Skeletal muscle cell (primary cell): ENCODE data around the gene PPFIA1.

Source experiments
- DNase-seq: peaks from one replicate; pipeline ENCODE4 v3.0.0-alpha.2; 2010; ENCODE audit warnings: low read depth
- H3K4me3 ChIP-seq: 2 replicates; pipeline ENCODE4 v1.5.1; 2011; ENCODE audit warnings: low read depth, mild to moderate bottlenecking, control low read depth, low read length, moderate library complexity

Gene PPFIA1

DNA sequence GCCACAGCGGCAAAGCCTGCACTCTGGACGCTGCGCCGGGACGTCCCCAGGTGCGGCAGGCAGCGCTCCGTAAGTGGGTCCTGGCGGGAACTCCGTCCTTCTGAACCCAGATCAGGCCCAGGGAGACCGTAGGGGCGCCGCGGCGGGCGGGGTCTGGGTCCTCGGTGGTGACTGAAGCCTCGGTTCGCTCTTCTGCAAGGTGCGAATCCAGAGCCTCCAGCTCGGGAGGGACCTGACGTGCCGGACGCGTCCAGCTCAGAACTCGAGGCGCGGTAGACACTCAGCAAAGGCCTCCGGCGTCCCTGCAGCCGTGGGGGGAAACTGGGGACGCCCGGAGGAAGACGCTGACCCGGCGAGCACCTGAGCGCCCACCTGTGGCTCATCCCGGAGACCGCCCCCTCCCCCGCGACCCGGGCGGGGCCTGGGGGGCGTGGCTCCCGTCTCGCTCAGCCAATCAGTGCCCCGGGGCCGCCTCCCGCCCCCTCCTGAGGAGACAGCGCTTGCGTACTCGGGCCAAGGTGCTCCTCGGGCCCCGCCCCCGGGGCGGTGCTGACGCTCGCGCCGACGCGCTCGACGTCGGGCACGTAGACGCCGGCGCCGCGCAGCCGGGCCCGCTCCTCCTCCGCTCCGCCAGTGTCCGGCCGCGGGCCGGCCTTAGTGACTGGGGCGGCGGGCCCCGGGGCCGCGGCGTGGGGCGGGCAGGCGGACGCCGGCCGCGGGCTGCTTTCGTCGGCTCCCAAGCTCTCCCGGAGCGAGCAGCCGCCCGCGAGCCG is at the start of gene PPFIA1:
PPFIA1 (plus strand) TSS at position 587 of the 773 bp plus-strand sequence. CDS start 1,483 bp downstream, outside the sequence.
- DNase-seq: peak; percentile 73
- peak within 1 kb of the TSS; percentile 94 for H3K4me3 ChIP-seq

DNA sequence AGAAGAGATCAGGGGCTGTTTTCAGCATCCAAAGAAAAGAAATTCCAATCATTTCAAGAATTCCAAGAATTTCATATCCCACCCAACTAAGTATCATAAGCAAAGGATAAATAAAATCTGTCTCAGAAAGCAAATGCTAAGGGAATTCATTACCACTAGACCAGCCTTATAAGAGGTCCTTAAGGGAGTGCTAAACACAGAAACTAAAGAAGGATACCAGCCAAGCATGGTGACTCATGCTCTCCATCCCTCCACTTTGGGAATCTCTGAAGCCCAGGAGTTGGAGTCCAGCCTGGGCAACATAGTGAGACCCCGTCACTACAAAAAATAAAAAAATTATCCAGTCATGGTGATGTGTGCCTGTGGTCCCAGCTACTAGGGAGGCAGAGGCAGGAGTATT is 49.6 kb upstream of the PPFIA1 start:
- no peak overlapping the region for H3K4me3 ChIP-seq
- no peak for DNase-seq

DNA sequence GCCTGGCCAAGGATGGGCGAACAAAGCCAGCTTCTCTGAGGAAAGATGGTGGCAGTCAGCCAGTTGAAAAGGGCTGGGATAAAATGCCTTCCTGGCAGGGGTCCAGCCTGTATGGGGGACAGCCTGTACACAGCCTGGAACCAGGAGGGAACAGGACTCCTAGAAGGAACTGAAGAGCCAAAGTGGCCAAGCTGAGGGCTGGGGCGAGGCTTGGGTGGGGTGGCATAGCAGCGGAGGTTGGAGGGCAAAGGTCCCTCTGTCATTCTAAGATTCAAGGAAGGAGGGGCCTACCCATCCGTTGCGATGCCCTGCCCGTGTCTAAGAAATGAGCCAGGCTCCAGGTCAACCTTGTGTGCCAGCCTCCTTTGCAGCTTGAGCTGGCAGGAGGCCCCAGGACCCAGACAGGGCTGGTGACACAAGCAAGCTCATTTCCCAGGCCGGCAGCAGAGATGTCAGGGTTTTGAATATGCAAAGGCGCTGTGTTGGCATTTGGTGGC is 44.8 kb upstream of the PPFIA1 start:
- no peak for DNase-seq
- H3K4me3 ChIP-seq: no peak overlapping the region

DNA sequence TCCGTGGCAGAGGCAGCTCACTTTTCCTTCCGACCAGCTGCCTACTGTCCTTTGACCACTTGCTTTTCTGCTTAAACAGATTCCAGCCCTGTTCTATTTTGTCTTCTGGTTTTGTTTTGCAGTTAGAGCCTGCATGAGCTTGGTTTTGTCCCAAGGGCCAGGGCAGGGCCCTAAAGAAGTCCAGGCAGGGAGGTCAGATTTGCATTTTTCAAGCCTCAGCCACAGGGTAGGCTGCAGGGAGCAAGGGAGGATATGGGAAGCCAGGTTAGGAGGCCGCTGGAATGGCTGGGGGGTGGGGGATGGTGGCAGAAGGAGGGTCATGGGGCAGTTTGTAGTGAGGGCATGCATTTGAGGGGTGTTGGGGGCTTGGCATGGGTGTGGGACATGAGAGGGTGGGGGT is 44.3 kb upstream of the PPFIA1 start:
- DNase-seq: no peak
- H3K4me3 ChIP-seq: no peak overlapping the region

DNA sequence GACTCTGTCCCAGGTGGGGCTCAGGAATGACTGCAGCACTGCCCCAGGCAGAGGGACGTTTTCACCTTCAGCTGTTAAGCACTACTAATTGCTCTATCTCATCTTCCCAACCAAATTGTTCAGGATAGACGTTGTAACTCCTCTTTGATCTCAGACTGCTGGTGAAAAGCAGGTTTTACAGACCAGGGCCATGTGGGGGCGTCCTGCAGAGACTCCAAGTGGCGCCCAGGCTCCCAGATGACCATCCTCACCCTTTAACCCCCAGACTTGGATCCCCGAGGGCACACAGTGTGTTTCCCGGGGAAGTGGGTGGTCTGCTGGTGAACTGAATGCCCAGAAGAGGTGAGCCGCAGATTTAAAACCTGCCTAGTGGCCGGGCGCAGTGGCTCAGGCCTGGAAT is 43.5 kb upstream of the PPFIA1 start:
- no peak for DNase-seq
- H3K4me3 ChIP-seq: no peak overlapping the region

DNA sequence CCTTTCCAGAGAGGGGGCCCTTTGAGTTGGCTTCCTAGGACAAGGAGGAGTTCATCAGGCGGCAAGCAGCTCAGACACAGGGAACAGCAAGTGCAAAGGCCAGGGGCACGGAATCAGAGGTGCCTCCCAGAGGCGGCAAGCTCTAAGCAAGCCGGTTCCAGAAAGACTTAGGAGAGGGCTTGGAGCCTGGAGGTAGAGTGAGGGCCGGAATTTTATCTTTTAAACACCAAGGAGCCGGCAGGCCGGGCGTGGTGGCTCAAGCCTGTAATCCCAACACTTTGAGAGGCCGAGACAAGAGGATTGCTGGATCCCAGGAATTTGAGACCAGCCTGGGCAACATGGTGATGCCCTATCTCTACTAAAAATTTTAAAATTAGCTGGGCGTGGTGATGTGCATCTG is 40.8 kb upstream of the PPFIA1 start:
- H3K4me3 ChIP-seq: no peak overlapping the region
- DNase-seq: no peak

DNA sequence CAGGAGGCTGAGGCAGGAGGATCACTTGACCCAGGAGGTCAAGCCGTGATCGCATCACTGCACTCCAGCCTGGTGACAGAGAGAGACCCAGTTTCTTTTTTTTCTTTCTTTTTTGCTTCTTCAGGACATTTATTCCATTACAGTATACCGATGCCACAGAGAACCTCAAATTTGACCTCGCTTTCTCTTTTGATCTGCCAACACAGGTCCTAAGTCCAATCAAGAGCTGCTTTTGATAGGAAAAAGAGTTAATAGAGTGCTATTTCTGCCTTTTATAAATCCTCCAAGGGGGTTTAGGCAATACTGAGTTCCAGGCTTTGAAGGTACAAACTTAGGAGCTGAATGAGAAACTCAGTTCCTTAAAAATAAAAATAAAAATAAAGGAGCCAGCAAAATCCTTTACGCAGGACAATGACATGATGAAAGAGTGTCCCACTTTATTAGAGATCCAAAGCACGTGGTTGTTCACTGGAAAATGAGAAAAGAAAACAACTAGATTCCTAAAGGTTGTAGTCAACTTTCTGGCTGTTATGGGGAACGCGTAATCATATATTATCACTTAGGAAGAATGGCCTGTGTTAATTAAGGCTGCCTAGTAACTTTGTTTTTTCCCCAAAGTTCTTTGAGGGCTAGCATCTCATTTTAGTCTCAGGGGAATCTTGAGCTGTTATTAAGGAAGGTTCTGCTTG is 40.2 kb upstream of the PPFIA1 start:
- no peak for DNase-seq
- no peak overlapping the region for H3K4me3 ChIP-seq

DNA sequence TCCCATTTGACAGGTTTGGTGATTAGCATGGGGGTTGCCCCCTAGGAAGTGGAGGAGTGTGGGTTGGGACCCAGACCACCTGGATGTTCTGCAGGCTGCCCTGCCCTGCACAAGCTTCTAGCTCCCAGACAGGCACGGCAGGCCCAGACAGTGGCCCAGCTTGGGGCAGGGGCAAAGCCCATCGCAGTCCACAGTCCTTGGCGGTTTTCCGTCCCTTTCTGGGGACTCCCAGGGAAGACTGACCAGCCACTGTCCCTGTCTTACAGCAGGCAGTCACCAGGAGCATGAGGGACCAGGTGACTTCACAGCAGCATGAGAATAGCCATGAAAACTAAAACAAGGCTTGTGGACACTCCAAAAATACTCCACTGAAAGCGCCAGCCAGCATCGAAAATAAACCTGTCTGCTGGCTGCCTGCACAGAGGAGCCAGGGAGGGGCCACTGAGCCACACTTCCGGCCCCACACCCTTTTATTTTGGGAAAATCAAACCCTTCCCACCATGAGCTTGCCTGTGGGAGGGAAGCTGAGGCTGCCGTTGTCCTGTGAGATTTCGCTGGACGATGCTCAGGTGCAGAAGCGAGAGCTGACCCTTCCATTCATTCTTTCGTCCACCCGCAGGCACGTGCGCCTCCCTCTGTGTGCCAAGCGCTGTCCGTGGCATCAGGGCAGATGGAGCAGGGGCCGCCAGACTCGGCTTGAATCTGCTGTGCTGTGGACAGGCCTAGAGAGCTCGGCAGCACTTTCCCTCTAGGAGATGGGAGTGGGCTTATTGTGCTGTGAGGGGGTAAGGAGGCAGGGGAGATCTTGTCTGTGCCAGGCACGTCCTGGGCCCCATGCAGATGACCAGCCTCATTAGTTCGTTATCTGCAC is 39.4 kb upstream of the PPFIA1 start:
- H3K4me3 ChIP-seq: no peak overlapping the region
- DNase-seq: no peak

DNA sequence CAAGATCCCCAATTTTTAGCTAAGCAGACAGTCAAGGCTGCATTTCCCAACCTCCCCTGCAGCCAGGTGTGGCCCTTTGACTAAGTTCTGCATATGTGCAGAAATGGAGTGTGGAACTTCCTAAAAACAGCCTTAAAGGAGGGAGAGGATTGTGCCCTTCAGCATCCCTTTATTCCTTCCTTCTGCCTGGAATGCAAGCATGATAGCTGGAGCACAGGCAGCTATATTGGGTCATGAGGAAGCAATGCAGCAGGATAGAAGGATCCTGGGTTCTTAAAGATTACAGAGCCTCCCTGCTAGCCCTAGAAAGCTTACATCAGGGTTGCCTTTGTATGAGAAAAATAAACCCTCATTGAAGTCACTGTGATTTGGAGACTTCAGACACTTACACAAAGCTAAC is 37.5 kb upstream of the PPFIA1 start:
- no peak overlapping the region for H3K4me3 ChIP-seq
- DNase-seq: no peak

DNA sequence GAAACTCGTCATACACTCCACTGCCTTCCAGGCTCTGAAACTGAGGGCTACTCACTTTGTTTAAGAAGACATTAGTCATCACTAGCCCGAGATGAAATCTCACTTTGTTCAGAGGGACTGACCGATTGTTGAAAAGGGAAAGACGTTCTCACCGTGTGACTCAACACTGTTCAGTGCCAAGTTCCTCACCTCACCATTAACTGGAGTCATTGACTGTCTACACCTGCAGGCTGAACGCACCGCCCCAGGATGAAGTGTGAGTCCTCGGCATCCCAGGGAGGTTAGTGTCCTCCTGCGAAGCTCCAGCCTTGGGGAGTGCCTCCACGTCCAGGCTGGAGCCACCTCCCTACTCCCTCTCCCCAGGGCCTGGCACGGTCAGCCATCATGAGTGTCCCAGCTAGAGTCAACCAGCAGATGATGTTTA is 37.0 kb upstream of the PPFIA1 start:
- peak; percentile 57 for DNase-seq
- no peak overlapping the region for H3K4me3 ChIP-seq

DNA sequence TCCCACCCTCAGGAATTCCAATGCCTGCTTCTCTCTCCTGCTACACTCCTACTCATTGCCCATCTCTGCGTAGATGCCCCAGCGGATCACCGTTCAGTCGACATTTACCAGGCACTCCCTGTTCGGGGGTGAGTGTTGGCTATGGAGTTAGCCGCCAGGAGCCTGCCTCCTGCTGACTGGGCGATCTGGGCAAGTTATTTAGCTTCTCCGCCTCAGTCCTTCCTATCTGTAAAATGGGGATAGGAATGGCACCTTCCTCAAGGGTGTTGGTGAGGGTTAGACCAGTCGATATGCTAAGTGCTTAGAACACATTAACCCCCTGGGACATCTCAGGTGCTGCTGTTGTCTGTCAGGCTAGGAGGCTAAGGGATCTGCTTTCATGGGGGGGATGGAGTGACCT is 36.5 kb upstream of the PPFIA1 start:
- H3K4me3 ChIP-seq: no peak overlapping the region
- DNase-seq: no peak

DNA sequence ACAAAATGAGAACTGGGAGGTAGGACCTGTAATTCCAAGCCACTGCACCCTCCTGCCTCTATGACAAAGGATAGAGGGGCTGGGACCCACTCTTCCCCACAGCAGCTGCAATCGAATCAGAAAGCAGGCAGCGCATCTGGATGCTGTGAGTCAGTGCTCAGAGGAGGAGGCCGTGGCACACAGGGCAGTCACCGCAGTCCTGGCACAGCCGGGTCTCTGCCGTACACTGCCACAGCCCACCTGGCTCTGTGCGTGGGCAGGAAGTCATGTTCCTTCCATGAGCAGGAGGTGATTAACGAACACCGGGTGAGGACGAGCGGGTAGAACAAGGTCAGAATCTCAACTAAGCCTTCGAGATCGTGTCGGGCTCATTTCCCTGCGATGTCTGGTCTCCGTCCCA is 30.2 kb upstream of the PPFIA1 start:
- DNase-seq: no peak

DNA sequence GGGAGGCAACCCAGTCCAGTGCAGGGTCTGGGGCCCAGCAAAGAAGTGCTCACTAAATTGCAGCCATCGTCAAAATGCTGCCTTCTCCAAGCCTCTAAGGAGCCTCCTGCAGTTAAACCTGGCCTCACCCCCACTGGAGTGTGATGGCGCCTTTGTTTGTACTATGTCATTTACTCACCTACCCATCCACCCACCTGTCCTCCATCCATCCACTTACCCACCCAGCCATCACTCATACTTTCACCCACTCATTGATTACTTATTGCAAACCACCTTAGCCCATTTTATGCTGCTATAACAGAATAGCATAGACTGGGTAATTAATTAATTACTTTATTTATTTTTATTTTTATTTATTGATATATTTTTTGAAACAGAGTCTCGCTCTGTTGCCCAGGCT is 28.8 kb upstream of the PPFIA1 start:
- no peak overlapping the region for H3K4me3 ChIP-seq
- no peak for DNase-seq

More for the DNA sequence above, 30.2 kb upstream of the PPFIA1 start:
- H3K4me3 ChIP-seq: no peak overlapping the region

DNA sequence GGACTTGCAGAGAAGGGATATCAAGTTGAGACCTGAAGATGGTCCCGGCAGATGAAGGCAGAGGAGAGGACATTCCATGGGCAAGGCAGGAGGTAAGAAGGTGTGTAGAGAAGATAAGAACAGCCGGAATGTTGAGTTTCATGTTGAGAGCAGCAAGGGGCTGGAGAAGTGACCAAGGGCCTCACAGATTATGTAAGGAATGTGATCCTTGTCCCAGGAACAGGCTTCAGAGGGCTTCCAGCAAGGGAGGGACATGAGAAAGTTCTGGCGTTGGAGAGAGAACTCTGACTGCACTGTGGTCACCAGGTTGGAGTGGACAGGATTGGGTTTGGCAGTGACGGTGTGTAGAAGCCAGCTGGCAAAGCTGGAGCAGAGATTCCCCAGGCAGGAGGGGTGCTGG is 27.6 kb upstream of the PPFIA1 start:
- no peak for DNase-seq
- H3K4me3 ChIP-seq: no peak overlapping the region

DNA sequence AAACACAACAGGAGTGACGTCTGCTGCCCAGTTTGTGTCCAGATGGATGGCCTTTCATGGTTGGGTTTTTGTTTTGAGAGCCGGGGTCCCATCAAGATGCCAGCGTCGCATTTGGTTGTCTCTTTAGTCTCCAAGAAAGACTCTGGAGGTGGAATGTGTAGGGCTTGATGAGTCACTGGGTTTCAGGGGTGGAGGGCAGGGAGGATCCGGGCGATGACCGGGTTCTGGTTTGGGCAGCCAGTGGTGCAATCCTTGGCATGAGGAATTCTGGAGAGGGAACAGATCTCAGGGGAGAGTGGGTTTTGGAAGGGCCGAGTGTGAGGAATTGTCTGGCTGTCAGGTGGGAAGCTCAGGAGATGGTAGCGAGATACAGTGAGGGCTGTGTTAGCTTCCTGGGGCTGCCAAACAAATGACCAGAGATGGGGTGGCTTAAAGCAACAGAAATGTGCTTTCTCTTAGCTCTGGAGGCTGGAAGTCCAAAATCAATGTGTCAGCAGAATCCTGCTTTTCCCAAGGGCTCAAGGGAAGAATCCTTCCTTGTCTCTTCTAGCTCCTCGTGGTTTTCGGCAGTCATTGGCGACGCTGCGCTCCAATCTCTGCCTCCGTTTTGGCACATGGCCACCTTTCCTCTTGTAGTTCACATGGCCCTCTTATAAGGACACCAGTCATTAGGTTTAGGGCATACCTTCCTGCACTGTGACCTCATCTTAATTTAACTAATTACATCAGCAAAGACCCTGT is 26.4 kb upstream of the PPFIA1 start:
- no peak overlapping the region for H3K4me3 ChIP-seq
- DNase-seq: no peak

DNA sequence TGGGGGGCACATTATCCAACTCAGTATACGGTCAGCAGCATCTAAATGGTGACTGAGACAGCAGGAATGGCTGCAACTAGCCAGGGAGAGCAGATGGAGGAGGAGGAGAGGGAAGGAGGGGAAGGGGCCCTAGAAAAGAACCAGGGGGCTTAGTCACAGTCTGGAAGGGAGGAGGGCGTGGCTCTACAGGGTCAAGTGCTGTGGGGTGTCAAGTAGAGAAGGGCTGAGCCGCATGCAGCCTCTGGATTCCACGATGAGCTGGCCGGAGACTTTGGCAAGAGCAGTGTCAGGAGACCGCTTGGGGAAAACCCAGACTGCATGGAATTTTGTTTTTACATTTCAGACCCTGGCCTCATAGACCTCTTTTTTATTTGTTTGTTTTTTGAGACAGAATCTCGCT is 25.8 kb upstream of the PPFIA1 start:
- peak; percentile 74 for DNase-seq
- no peak overlapping the region for H3K4me3 ChIP-seq

DNA sequence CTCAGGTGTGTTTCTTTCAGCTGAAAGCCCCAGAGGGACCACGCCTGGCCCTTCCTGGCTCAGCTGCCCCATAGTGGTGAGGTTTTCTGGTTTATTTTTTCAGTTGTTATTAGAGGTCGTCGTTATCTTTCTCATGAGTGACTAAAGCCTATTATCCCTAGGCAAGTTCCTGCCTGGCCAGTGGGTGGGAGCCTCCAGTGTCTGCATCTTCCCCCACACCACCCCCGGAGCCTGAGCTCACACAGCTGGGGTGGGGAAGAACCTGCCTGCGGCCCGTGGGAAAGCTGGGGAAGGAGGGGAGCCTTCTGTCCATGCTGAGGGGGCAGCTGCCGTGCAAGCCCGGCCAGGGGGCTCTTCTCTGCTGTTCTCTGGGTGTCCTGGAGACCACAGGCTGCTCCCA is 24.3 kb upstream of the PPFIA1 start:
- H3K4me3 ChIP-seq: no peak overlapping the region
- DNase-seq: no peak

DNA sequence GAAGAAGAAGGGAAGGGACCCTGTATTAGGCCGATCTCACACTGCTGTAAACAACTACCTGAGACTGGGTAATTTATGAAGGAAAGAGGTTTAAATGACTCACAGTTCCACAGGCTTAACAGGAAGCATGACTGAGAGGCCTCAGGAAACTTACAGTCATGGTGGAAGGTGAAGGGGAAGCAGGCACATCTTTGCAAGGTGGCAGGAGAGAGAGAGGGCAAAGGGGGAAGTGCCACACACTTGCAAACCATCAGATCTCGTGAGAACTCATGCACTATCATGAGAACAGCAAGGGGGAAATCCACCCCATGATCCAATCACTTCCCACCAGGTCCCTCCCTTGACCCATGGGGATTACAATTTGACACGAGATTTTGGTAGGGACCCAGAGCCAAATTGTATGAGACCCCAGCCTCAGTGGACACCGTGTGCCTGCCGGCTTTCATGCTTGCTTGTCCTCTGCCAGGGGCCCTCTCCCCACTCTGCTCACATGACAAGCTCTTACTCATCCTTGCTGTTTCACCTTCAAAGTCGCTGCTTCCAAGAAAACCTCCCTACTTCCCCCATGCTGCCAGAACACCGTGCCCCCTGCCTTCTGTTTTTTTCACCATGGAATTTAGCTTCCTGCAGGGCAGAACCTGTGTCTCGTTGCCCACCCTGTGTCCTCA is 23.3 kb upstream of the PPFIA1 start:
- no peak for DNase-seq
- H3K4me3 ChIP-seq: no peak overlapping the region

DNA sequence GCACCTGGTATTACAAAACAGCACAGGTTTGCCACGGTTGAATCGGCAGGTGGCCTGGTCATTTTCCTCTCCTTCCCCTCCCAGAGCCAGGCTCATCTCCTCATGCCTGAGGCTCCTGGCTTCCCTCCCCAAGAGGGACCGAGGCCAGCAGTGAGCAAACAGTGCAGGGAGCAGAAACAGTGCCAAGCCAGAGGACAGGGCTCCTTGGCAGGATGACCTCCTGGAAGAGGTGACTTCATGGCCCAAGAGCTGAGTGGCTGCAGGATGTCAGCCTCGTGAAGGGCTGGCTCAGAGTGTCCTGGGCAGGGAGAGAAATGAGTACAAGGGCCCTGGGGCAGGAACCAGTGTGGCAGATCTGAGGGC is 22.8 kb upstream of the PPFIA1 start:
- no peak overlapping the region for H3K4me3 ChIP-seq
- DNase-seq: no peak
